HG03565 (cell line): ENCODE measurements around the gene FSTL4.
"Not testable (repeated sequence)": the region's sequence is repeated elsewhere in the genome, so short reads cannot be mapped to it uniquely, and the experiment has no call there.

Experiments used
- ATAC-seq: cut with Tn5 transposase; IDR thresholded peaks from one replicate; pipeline ENCODE4 v1.9.1; 2021; ENCODE audit warnings: mild to moderate bottlenecking, moderate library complexity; ENCODE audit not compliant: unreplicated experiment

The FSTL4 gene

GRCh38 chr5:133559960-133560359 lies 52.4 kb downstream of the FSTL4 start:
- ATAC-seq: no peak

- ATAC-seq: no peak
These were observed 55.8 kb downstream of the FSTL4 start for GRCh38 chr5:133556551-133556950.

- ATAC-seq: no peak
These were observed 58.1 kb downstream of the FSTL4 start for GRCh38 chr5:133554279-133554678.

GRCh38 chr5:133552925-133553525 lies 59.3 kb downstream of the FSTL4 start:
- ATAC-seq: no peak

GRCh38 chr5:133546500-133546899 lies 65.8 kb downstream of the FSTL4 start:
- no peak for ATAC-seq

- ATAC-seq: no peak
These were observed 68.0 kb downstream of the FSTL4 start for GRCh38 chr5:133544346-133544745.

GRCh38 chr5:133539818-133540217 lies 72.5 kb downstream of the FSTL4 start:
- ATAC-seq: no peak

- ATAC-seq: no peak
These were observed 73.6 kb downstream of the FSTL4 start for GRCh38 chr5:133538718-133539117.

- not testable (repeated sequence) for ATAC-seq
These were observed 77.0 kb downstream of the FSTL4 start for GRCh38 chr5:133535241-133535929.

GRCh38 chr5:133534566-133534965 lies 77.8 kb downstream of the FSTL4 start:
- ATAC-seq: no peak

- ATAC-seq: no peak
These were observed 78.8 kb downstream of the FSTL4 start for GRCh38 chr5:133533541-133533940.

GRCh38 chr5:133531594-133531993 lies 80.7 kb downstream of the FSTL4 start:
- ATAC-seq: no peak

GRCh38 chr5:133531178-133531577 lies 81.2 kb downstream of the FSTL4 start:
- ATAC-seq: no peak

- ATAC-seq: no peak
These were observed 82.1 kb downstream of the FSTL4 start for GRCh38 chr5:133530270-133530669.

GRCh38 chr5:133528841-133529240 lies 83.5 kb downstream of the FSTL4 start:
- ATAC-seq: no peak

GRCh38 chr5:133527311-133527710 lies 85.0 kb downstream of the FSTL4 start:
- ATAC-seq: no peak

GRCh38 chr5:133526368-133526767 lies 86.0 kb downstream of the FSTL4 start:
- no peak for ATAC-seq

GRCh38 chr5:133525126-133525525 lies 87.2 kb downstream of the FSTL4 start:
- ATAC-seq: no peak

GRCh38 chr5:133524666-133525065 lies 87.7 kb downstream of the FSTL4 start:
- ATAC-seq: no peak

GRCh38 chr5:133523961-133524586 lies 88.3 kb downstream of the FSTL4 start:
- no peak for ATAC-seq

- ATAC-seq: no peak
These were observed 89.2 kb downstream of the FSTL4 start for GRCh38 chr5:133523013-133523658.

- no peak for ATAC-seq
These were observed 90.5 kb downstream of the FSTL4 start for GRCh38 chr5:133521801-133522200.
